SU-DHL-6 (cell line): Measurements from ENCODE around the gene CIBAR2.

Experiments used
- H2AFZ ChIP-seq: fragments of 200-600 bp; sonication (generic); 2 replicates; pipeline ENCODE4 v1.6.1; 2014; ENCODE audit warnings: low read depth, mild to moderate bottlenecking, moderate library complexity, mixed read lengths, antibody characterized with exemption, low read length; ENCODE audit not compliant: severe bottlenecking
- H3F3A ChIP-seq: fragments of 200-600 bp; shearing (Covaris generic); 2 replicates; pipeline ENCODE4 v1.6.0; 2016; ENCODE audit warnings: antibody characterized with exemption, mild to moderate bottlenecking; ENCODE audit not compliant: insufficient read depth
- H3K27ac ChIP-seq: fragments of 200-600 bp; sonication (generic); 2 replicates; pipeline ENCODE4 v1.5.1; 2016; ENCODE audit warnings: low read depth, mild to moderate bottlenecking, low read length, moderate library complexity, mixed read lengths
- H3K27me3 ChIP-seq: fragments of 200-600 bp; sonication (generic), shearing (Covaris generic); 2 replicates; pipeline ENCODE4 v1.6.0; 2014; ENCODE audit warnings: mild to moderate bottlenecking, low read length
- H3K36me3 ChIP-seq: fragments of 200-600 bp; sonication (generic); 2 replicates; pipeline ENCODE4 v1.6.1; 2014; ENCODE audit warnings: mild to moderate bottlenecking, low read length, mixed read lengths
- H3K4me2 ChIP-seq: fragments of 300-600, 200-600 bp; shearing (Covaris generic), sonication (generic); 2 replicates; pipeline ENCODE4 v1.6.0; 2014; ENCODE audit warnings: low read length, low read depth, mild to moderate bottlenecking; ENCODE audit not compliant: poor library complexity, severe bottlenecking
- H3K4me3 ChIP-seq: fragments of 200-600 bp; sonication (generic); 2 replicates; pipeline ENCODE4 v1.5.1; 2014; ENCODE audit warnings: antibody characterized with exemption, low read length, mild to moderate bottlenecking, mixed read lengths; ENCODE audit not compliant: insufficient read depth, poor library complexity, severe bottlenecking
- H3K79me2 ChIP-seq: fragments of 200-600 bp; sonication (generic); 2 replicates; pipeline ENCODE4 v1.6.1; 2014; ENCODE audit warnings: mild to moderate bottlenecking, low read length, moderate library complexity; ENCODE audit not compliant: insufficient read depth
- H3K9ac ChIP-seq: fragments of 200-600 bp; sonication (generic); 2 replicates; pipeline ENCODE4 v1.7.0; 2014; ENCODE audit warnings: mild to moderate bottlenecking, low read length
- H3K9me2 ChIP-seq: fragments of 200-600 bp; sonication (generic); replicated peaks from 2 replicates; pipeline ENCODE4 v1.6.1; 2014; ENCODE audit warnings: low read length; ENCODE audit not compliant: insufficient read depth
- H3K9me3 ChIP-seq: fragments of 200-600 bp; sonication (generic); 2 replicates; pipeline ENCODE4 v1.6.1; 2014; ENCODE audit warnings: low read length, mixed read lengths; ENCODE audit not compliant: insufficient read depth
- H4K20me1 ChIP-seq: fragments of 200-600 bp; sonication (generic); 2 replicates; pipeline ENCODE4 v1.6.1; 2014; ENCODE audit warnings: low read depth, mild to moderate bottlenecking, antibody characterized with exemption, low read length, moderate library complexity, mixed read lengths
- EZH2phosphoT487 ChIP-seq: fragments of 200-600 bp; sonication (generic), shearing (Covaris generic); conservative IDR thresholded peaks from 2 replicates; pipeline ENCODE4 v1.6.1; 2018; ENCODE audit warnings: mild to moderate bottlenecking, antibody characterized with exemption, low read length, moderate library complexity, mixed read lengths
- TF ChIP-seq, protein P1 (sequence below): fragments of 200-600 bp; sonication (generic); IDR thresholded peaks from one replicate; pipeline ENCODE4 v1.5.1; 2017; ENCODE audit warnings: antibody characterized with exemption, mild to moderate bottlenecking, low read length, moderate library complexity; ENCODE audit not compliant: insufficient read depth, poor library complexity, severe bottlenecking

CIBAR2 gene

DNA sequence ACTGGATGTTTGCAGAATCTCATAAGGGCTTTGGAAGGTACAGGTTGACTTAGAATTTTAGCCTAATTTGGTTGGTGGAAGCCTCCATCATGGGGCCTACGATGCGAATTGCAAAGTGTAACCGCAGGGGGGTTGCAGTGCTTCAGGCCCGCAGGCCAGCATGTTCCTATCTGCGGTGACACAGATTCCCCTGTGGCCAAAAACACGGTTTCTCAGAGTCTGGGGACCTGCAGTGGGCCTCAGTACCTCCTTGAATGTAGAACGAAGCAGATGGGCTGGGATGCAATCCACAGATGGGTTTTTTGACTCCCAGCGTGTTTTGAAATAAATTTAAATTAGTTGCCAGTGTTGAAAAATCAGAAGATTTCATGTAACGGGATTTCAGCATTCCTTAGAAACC, 49.9 kb downstream of the CIBAR2 start:
- TF ChIP-seq EZH2phosphoT487 = no peak
- TF ChIP-seq, protein P1, sequence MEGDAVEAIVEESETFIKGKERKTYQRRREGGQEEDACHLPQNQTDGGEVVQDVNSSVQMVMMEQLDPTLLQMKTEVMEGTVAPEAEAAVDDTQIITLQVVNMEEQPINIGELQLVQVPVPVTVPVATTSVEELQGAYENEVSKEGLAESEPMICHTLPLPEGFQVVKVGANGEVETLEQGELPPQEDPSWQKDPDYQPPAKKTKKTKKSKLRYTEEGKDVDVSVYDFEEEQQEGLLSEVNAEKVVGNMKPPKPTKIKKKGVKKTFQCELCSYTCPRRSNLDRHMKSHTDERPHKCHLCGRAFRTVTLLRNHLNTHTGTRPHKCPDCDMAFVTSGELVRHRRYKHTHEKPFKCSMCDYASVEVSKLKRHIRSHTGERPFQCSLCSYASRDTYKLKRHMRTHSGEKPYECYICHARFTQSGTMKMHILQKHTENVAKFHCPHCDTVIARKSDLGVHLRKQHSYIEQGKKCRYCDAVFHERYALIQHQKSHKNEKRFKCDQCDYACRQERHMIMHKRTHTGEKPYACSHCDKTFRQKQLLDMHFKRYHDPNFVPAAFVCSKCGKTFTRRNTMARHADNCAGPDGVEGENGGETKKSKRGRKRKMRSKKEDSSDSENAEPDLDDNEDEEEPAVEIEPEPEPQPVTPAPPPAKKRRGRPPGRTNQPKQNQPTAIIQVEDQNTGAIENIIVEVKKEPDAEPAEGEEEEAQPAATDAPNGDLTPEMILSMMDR = no peak
- Histone ChIP-seq H3K9me2 (no peaks in the 10 kb centered on the region), H3K27me3 (no peaks in the 10 kb centered on the region), H3K9ac (no peak overlapping the region), H4K20me1 (no peaks in the 10 kb centered on the region), H3K27ac (no peak overlapping the region), H3K4me3 (no peak overlapping the region), H3K36me3 (no peaks in the 10 kb centered on the region), H2AFZ (no peak overlapping the region), H3K4me2 (no peak overlapping the region), H3K9me3 (no peaks in the 10 kb centered on the region), H3K79me2 (no peaks in the 10 kb centered on the region), H3F3A (no peaks in the 10 kb centered on the region)

DNA sequence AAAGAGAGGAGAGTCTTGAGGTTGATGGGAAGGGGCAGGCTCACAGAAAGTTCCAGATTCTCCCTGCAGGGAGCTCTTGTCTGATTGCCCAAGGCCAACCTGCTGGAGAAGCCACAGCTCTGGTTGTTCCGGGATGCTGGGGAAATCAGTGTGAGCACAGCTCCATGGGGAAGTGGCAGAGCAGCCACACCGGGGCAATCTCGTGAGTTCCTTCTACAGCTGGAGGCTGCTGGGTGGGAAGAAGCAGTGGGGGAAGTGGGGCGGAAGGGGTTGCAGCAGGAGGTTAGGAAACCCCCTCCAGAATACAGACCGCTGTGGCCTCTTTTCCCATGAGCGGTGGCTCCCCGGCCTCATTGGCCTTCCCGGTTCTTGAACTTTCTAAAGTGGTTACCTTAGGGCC, 50.7 kb downstream of the CIBAR2 start:
- Histone ChIP-seq H3K9ac (no peak overlapping the region), H3K36me3 (no peaks in the 10 kb centered on the region), H3K9me3 (no peaks in the 10 kb centered on the region), H3K79me2 (no peaks in the 10 kb centered on the region), H3K4me3 (no peak overlapping the region), H4K20me1 (no peaks in the 10 kb centered on the region), H3K27me3 (no peaks in the 10 kb centered on the region), H3K9me2 (no peaks in the 10 kb centered on the region), H2AFZ (no peak overlapping the region), H3K4me2 (no peak overlapping the region), H3F3A (no peaks in the 10 kb centered on the region), H3K27ac (no peak overlapping the region)
- no peak for TF ChIP-seq EZH2phosphoT487
- TF ChIP-seq, protein P1 = no peak

DNA sequence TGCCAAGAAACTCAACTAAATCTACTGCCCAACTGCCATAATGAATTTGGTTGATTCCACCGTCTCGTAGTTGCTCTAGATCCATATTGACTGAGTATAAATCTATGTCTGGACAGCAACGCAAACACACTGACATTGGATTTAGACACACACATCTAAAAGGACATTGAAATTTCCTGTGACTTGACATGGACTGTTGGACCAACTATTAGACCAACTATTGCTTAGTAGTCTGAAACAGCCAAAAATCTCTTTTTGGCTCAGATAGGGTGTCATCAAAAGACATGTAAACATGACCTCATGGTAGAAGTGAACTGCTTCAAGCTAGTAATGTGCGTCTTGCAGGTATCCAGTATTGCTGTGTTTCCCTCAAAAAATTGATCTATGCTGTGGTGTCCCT, 53.4 kb downstream of the CIBAR2 start:
- Histone ChIP-seq H3K9me3 (no peaks in the 10 kb centered on the region), H2AFZ (no peak overlapping the region), H3F3A (no peaks in the 10 kb centered on the region), H3K9me2 (no peaks in the 10 kb centered on the region), H3K27me3 (no peaks in the 10 kb centered on the region), H4K20me1 (no peaks in the 10 kb centered on the region), H3K9ac (no peak overlapping the region), H3K4me3 (no peak overlapping the region), H3K4me2 (no peak overlapping the region), H3K27ac (no peak overlapping the region), H3K36me3 (no peaks in the 10 kb centered on the region), H3K79me2 (no peaks in the 10 kb centered on the region)
- no peak for TF ChIP-seq EZH2phosphoT487
- TF ChIP-seq, protein P1 = no peak
